ENCODE measurements around the gene CCHCR1.

The CCHCR1 gene

DNA sequence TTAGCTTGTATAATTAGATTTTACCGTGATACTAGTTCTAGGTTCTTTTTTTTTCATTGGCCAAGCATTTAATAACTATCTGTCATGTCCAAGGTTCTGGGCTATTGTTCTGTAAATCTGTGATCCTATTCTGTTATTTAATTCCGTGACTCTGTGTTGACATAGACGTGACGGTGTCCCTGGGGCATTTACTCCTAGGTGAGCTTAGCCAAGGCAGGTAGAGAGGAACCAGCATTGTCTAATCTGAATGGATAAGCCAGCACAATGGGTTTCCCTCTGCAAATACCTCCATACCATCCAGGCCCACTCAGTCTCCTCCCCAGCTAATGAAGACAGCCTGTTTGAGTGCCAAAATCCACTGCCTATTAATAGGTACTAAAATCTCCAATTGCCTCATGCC, 28.5 kb downstream of the CCHCR1 start:
- no peak for DNase-seq (ENCODE audit: low spot score)

- peak; percentile 55 for DNase-seq (ENCODE audit: low spot score)
These were observed 29.4 kb downstream of the CCHCR1 start for GRCh38 chr6:31128093-31128676.

DNA sequence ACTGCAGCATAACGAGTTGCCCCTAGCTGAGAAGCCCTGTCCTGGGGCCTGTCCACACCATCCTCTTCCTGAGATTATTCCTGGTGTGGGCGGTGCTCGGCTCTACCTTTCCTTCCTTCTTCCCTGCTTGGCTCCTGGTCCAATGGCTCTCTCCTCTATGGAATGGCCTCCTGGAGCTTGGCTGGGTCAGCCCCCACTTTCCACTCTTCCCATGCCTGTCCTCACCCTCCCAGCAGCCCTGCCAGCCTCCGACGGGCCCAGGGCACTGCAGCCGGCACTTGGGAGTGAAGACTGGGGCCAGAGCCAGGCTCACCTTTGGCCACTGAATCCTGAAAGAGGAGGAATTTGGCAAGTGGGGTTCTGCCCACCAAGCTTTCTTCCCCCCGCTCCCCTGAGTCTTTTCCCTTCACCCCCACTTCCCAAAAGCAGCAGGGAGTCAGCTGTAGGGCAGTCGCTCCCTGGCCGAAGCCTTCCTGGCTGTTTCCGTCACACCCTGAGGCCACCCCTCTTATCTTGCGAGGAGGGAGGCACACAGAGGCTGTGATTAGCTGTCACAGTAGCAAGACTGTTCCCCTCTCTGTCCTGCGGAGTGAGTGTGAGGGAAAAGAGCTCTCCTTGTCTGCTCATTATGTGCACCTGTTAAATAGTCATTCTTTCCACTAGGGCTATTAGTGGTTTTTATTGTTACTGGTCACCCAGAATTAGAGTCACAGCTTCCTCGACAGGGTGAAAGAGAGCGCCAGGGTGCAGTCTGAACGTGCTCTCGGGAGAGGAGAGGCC, 31.0 kb downstream of the CCHCR1 start:
- DNase-seq (ENCODE audit: low spot score), result no peak

DNA sequence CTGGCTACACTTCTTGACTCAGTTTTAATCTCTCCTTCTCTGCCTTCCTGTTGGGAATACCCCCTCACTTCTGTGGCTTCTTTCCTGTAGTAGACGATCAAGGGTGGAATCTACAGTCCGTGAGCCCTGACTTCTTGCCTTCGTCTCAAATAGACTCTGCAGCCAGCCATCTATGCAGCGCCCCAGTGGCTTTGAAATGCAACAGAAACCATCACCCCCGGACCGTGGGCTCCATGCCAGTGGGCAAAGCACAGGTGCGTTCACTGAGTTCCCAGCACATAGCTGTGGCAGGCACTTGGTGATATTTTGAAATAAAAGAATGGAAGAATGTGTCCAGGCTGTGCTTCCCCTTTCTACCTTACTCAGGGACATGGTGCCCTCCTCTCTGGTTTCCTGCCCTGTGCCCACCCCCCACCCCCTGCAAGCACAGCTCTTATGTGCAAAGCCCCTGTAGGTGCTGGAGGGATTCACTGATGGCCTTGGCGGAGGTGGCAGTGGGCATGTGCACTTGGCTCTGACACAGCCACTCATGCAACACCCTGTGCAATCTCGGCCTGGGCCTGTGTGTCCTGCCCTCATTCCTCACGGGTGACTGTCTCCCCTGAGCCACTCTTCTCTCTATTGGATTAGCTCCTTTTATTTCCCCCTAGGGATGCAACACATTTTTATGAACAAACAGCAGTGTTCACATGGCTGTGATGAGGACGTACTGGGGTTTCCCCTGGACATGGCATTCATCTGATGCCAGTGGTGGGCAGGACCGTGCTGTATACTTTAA, 31.8 kb downstream of the CCHCR1 start:
- peak; percentile 92 for DNase-seq (ENCODE audit: low spot score)

DNA sequence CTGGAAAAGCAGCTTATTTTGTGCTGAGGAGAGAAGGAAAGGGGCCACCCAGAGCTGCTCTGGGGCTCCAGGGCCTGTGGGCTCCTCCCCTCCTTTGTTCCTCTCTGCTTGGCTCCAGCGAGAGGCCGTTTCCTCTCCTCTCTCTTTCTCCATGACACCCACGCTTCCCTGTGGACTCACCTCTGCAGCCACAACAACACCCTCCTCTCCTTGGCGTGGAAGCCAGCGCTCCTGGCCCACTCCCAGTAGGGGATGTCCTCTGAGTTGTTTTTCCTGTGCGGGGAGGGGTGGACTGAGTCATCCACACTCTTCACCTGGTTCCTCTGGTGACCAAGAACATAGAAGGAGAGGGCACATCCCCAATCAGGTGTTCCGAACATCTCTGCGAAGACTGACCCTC, 32.4 kb downstream of the CCHCR1 start:
- no peak for DNase-seq (ENCODE audit: low spot score)

DNA sequence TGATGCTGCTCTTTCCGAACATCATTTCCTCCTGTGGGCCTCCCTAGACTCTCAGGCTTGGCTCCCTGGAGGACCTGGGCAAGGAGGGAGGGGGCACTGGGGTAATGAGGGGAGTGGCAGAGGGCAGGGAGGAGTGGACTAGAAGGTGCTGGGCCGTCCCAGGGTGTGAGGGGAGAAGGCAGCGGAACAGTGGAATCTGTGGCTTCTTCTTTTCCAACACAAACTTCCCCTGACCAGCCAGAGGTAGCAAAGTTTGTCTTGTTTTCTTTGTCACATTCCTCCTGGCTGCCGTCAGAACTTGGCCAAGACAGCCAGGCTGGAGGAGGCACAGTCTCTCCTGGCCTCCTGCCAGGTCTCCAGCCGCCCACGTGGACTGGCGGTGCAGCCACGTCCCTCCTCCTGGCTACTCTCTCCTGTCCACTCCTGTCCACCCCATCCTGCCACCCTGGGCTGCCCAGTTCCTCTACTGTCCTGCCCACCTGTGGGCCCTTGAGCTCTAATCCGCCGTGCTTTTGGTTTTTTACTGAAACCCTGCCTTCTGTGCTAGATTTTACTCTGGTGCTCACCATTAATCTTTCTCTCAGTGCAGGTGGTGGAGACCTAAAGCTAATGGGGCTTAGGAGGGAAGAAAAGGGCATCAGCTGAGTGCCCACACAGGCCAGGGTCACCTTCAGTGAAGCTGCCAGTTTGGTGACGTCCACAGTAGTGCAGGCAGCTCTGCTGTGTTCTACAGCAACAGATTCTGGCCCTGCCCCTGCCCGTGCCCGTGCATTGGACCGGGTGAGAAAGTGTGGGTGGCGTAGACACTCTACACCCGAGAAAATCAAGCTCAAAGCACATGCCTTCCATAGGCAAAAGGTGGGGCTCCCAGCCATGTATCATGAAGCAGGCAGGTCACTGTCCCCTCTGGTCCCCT, 34.6 kb downstream of the CCHCR1 start:
- peak; percentile 95 for DNase-seq (ENCODE audit: low spot score)

DNA sequence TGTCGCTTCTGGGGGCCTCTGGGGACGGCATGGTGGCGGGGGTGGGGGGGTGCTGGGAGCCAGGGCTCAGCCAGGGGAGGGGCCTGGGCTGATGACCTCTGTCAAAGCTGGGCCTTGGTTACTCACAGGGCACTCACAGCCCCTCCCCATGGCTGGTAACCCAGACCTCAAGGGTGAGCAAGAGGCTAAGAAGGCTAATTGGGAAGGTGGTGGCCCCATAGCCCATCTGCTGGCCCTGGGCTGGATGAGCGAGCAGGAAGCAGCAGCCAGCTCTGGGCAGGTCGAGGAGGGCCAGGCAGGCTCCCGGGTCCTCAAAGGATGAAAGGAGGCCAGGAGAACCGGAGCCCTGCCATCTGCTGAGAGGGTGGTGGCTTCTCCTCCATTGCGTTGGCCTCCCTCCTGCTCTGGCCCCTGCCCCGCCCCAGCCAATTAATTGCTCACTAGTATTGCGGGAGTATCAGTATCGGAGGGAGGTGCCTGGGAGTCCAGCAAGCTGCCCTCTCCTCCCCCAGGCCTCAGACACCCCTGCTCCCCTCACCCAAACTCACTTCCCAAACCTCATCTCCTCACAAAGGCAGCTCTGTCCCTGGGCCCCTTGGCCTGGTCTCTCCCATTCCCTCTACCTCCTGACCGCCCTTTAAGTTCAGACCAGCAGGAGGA, 36.3 kb downstream of the CCHCR1 start:
- no peak for DNase-seq (ENCODE audit: low spot score)

GRCh38 chr6:31120151-31120915, 37.3 kb downstream of the CCHCR1 start, which contains the start of gene CDSN:
Gene CDSN (minus strand): TSS chr6:31120446. CDS start chr6:31120419, 27 bp downstream.
- no peak for DNase-seq (ENCODE audit: low spot score)

DNA sequence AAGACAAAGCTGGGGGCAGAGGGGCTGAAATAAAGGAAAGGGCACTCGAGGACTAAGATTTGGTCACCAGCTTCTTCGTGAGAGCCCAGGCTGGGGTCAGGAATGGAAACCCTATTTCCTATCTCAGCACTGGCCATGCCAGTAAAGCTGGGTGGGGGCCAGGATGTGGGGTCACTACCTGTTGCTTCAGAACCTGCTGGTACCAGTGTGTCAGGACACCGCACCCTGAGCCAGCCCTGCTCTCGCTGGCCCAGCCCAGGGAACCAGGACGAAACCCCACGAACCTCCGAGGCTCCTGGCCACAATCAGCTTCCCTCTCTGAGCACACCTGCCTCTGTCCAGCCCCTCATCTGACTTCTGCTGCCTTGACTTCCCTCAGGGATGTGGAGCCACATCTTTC, 39.4 kb downstream of the CCHCR1 start:
- DNase-seq (ENCODE audit: low spot score), result no peak

DNA sequence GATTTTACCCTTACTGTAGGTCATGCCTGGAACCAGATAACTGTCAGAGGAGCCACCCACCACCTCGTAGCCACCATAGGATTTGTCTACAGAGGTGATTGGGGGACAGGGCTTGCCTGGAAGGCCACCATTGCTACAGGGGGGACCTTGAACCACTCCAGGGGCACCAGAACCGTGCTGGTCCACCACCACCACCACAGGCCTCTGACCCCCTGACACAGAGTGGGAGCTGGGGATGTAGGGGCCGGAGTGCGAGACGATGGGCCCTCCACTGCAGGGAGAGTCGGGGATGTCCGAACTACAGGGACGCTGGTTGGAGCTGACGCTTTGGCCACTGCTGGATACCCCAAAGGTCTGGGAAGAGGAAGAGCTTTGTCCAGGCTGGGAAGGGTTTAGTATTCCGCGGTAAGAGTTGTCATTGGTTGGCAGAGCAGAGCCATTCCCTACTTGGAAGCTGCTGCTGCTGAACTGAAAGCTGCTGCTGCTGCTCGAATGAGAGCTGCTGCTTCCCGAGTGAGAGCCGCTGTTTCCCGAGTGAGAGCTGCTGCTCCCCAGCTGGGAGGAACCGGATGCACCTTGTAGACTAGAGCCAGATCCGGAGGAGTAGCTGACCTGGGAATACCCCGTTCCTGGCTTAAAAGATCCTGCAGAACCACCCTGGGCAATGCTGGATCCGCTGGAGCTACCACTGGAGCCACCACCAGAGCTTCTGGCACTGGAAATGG, 40.8 kb downstream of the CCHCR1 start:
- DNase-seq (ENCODE audit: low spot score), result peak; percentile 46

- no peak for DNase-seq (ENCODE audit: low spot score)
These were observed 41.6 kb downstream of the CCHCR1 start for GRCh38 chr6:31115941-31116560.

DNA sequence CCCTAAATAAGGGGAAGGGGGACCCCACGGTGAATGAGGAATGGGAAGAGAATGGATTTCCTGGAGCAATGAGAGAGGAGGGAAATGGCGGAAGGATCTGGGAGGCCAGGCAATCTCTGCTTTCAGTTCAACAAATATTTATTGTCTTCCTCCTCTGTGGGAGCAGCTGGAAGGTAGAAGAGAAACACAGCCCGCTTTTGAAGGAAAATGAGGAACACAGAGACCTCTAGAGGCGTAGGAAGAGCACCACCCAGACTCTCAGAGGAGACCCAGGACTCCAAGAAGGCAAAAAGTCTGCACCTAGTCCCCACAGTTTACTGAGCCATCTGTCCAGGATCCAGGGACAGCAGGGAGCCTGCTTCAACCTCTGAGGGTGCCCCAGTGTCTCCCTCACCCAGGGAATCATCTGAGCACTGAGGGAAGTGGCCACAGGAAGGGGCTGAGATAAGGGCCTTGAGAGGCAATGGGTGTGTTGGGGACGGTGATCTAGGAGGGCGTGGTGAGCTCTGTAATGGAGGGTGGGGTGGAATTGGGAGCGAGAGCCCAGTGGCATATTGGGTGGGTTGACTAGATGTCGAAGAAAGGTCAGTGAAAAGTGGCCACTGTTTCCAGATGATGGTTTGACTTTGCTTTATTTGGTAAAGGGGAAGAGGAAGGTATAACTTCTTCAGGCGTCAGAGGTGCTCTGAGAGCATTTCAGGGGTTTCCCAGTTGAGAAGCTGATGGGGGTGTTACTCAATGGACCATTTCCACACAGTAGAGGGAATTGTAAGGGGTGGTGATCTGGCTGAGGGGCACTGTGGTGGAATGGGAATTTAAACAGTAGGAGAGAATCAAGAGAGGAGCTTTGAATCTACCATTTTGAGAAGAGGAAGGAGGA, 42.4 kb downstream of the CCHCR1 start:
- peak; percentile 49 for DNase-seq (ENCODE audit: low spot score)

DNA sequence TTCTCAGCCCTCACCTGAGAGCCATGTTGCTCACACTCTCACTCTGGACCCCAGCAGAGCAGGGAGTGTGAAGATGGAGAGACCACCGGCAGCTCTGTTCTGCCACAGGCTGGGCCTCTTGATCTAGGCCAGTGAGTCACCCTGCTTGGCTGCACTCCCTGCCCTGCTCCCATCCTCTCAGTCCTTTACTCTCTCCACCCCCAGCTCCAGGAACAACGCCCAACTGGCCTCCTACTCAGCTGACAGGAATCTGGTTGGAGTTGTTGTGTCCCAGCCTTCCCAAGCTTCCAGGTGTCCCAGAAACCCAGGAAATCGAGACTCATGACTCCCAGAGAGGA, 43.1 kb downstream of the CCHCR1 start, which contains the start of gene PSORS1C1:
Gene PSORS1C1, plus strand, starts transcription at position 260 of the 338 bp plus-strand sequence. CDS start 14,833 bp downstream, outside the sequence.
- peak; percentile 95 for DNase-seq (ENCODE audit: low spot score)

DNA sequence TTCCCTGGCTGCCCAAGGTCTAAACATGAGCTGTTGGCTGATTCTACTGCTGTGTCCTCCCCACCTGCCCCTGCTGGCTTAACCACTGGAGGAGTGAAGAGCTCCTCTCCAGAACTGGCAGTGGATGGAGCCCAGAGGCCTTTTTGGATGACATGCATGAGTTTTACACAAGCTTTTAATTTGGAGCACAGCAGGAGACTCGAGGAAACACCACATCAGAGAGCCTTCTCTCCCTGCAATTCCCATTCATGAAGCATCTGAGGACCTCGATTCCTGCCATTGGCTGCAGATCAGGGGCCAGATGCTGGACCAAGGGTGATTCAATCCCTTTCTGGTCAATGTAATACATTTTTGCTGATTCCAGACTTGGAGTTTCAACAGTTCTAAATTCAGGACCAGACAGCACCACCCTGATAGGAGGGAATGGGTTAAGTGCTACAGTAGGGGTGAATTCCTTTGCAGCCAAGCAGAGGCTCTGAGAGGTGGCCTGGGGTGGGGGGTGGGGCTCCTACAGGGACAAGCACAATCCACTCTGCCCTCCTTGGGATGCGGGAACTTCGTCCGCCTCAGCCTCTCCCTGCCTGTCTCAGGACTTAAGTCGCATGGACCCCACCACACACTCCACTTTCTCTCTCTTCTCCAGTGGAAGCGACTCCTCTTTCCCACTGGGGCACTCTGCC, 43.6 kb downstream of the CCHCR1 start:
- DNase-seq (ENCODE audit: low spot score), result peak; percentile 32

GRCh38 chr6:31112478-31112877, 45.1 kb downstream of the CCHCR1 start, which contains the start of gene C6orf15:
Gene C6orf15 (minus strand): TSS chr6:31112575. CDS start chr6:31112555, 20 bp downstream.
- no peak for DNase-seq (ENCODE audit: low spot score)

- no peak for DNase-seq (ENCODE audit: low spot score)
These were observed 45.9 kb downstream of the CCHCR1 start for GRCh38 chr6:31111712-31112111.

DNA sequence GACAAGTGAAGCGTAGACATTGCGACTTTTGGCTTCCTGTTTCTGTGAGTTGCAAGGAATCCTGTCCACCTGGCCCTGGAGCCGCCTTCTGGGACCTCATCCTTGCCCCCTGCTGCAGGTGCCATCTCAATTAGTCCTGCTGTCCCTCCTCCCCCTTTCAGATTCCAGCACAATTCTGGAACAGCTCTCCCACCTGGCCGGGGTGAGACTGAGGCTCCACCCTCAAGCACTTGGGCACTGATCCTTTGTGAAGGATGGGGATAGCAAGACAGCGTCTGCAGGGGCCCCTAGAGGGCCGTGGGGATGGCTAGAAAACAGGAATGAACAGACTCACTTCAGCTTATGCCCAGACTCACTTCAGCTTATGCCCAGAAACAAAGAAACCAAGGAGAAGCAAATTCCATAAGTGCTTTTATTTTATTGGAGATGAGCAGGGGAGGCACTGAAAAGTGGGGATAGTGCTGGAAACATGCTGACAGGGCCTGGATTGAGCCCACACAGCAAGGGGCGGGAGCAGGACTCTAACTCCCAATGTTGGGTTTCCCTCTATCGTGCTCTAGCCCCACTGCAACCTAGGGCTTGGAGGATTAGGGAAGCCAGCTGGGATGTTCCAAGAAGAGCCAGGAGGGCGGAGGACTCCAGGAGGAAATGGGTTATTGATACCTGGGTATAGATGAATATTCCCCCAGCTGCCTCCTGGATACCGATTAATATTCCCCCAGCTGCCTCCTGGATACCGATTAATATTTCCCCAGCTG, 46.6 kb downstream of the CCHCR1 start:
- no peak for DNase-seq (ENCODE audit: low spot score)

Data from hepatic stellate cell (primary cell).